HL-60 (cell line): ENCODE results near the gene AAMDC.

Experiments
- CTCF ChIP-seq: IDR thresholded peaks from one replicate; pipeline ENCODE4 v1.5.1; 2011; ENCODE audit warnings: low read length, control low read depth, inconsistent platforms; ENCODE audit not compliant: insufficient read depth
- GABPA ChIP-seq: IDR thresholded peaks from 2 replicates; pipeline ENCODE4 v1.6.1; 2012; ENCODE audit warnings: low read depth
- SPI1 ChIP-seq: IDR thresholded peaks from 2 replicates; pipeline ENCODE4 v1.6.1; 2012; ENCODE audit warnings: low read depth, mild to moderate bottlenecking, borderline replicate concordance
- TF ChIP-seq, protein P1 (sequence below): IDR thresholded peaks from 2 replicates; pipeline ENCODE4 v1.6.1; 2012; ENCODE audit warnings: low read depth; ENCODE audit not compliant: insufficient replicate concordance

DNA sequence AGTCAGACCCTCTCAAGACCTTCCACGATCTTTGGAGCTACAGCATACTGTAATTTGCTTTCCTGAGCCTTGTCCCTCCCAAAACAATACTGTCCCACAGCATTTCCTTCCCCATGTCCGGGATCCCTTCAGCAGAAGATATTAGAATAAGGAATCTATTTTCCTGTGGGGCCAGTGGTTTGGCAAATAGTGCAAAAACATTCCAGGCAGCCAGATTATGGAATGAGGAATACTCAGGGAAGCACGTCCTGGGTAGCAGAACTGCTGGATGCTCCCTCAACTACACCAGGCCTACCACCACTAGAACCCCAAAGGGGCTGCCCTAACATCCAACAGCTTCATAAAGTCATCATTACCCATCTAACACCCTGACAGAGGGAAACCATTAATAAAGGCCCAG, 61.5 kb downstream of the AAMDC start:
- no peak for TF ChIP-seq CTCF
- no peak for TF ChIP-seq GABPA
- TF ChIP-seq, protein P1, sequence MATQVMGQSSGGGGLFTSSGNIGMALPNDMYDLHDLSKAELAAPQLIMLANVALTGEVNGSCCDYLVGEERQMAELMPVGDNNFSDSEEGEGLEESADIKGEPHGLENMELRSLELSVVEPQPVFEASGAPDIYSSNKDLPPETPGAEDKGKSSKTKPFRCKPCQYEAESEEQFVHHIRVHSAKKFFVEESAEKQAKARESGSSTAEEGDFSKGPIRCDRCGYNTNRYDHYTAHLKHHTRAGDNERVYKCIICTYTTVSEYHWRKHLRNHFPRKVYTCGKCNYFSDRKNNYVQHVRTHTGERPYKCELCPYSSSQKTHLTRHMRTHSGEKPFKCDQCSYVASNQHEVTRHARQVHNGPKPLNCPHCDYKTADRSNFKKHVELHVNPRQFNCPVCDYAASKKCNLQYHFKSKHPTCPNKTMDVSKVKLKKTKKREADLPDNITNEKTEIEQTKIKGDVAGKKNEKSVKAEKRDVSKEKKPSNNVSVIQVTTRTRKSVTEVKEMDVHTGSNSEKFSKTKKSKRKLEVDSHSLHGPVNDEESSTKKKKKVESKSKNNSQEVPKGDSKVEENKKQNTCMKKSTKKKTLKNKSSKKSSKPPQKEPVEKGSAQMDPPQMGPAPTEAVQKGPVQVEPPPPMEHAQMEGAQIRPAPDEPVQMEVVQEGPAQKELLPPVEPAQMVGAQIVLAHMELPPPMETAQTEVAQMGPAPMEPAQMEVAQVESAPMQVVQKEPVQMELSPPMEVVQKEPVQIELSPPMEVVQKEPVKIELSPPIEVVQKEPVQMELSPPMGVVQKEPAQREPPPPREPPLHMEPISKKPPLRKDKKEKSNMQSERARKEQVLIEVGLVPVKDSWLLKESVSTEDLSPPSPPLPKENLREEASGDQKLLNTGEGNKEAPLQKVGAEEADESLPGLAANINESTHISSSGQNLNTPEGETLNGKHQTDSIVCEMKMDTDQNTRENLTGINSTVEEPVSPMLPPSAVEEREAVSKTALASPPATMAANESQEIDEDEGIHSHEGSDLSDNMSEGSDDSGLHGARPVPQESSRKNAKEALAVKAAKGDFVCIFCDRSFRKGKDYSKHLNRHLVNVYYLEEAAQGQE, result no peak
- TF ChIP-seq SPI1, result no peak
